ENCODE measurements around the gene PI4KB. TPM values are rescaled to one million over a fixed set of nuclear protein-coding genes. Genes with fewer than 3 reads are reported as not detected.

PI4KB gene
- total and polyA plus RNA-seq, 9 of the 15 experiments (the other 6 are each of a cell fraction or from before 2014, with no cell fraction given): 3.1 to 65.4 (median 45.1) TPM

GRCh38 chr1:151254217-151255213, 72.7 kb downstream of the PI4KB start, which contains the start of gene PSMD4 (continued):
- TF ChIP-seq CLOCK (CRISPR knock-in tag; IDR thresholded peaks at IDR 0.05; ENCODE audit: borderline replicate concordance): no peak
- no peak for TF ChIP-seq U2AF2 (optimal IDR thresholded peaks at IDR 0.05; ENCODE audit: low read depth, low read length)
- TF ChIP-seq ZNF274 (IDR thresholded peaks at IDR 0.05; ENCODE audit: borderline replicate concordance, low read depth, low read length): no peak
- TF ChIP-seq HEY1 (CRISPR knock-in tag; IDR thresholded peaks at IDR 0.05; ENCODE audit: borderline replicate concordance): no peak
- peak; percentile 68 for TF ChIP-seq ATF3 (IDR thresholded peaks at IDR 0.05)
- no peak for TF ChIP-seq ATF3 (CRISPR knock-in tag; conservative IDR thresholded peaks at IDR 0.05)
- TF ChIP-seq HMG20B (CRISPR knock-in tag; IDR thresholded peaks at IDR 0.05): no peak
- no peak for TF ChIP-seq ARHGAP35 (IDR thresholded peaks at IDR 0.05; ENCODE audit: partially characterized antibody)
- no peak for TF ChIP-seq KLF1 (tag; IDR thresholded peaks at IDR 0.05)
- TF ChIP-seq MTA1 (IDR thresholded peaks at IDR 0.05; ENCODE audit: borderline replicate concordance): 0 out of 2 replicates have a peak, but pooled peaks have one; percentile 11
- no peak; a peak in 1 of 4 replicates for TF ChIP-seq TBL1XR1 (IDR thresholded peaks at IDR 0.05; ENCODE audit: low read length in 2 of 2)
- TF ChIP-seq ZNF239 (CRISPR knock-in tag; IDR thresholded peaks at IDR 0.05): no peak
- peak; percentile 56; the same call in 1 of the 2 replicates for TF ChIP-seq ETS1 (conservative IDR thresholded peaks at IDR 0.05; ENCODE audit: control insufficient read depth, low read depth, low read length)
- peak; percentile 95 for TF ChIP-seq NFYB (IDR thresholded peaks at IDR 0.05; ENCODE audit: extremely low read depth, insufficient read length)
- no peak for TF ChIP-seq ZNF449 (CRISPR knock-in tag; IDR thresholded peaks at IDR 0.05)
- peak; percentile 79 for TF ChIP-seq DACH1 (IDR thresholded peaks at IDR 0.05; ENCODE audit: partially characterized antibody)
- peak; percentile 97 for TF ChIP-seq POLR2B (IDR thresholded peaks at IDR 0.05; ENCODE audit: low read depth, partially characterized antibody)
- TF ChIP-seq YY1 (IDR thresholded peaks at IDR 0.05; ENCODE audit: borderline replicate concordance in 1 of 3, control insufficient read depth in 1 of 3, extremely low read depth in 1 of 3, insufficient read depth in 3 of 3, insufficient read length in 1 of 3, insufficient replicate concordance in 2 of 3, low read depth in 1 of 3, low read length in 2 of 3): peak; percentile 34 to 88 (median 80)
- TF ChIP-seq ZNF57 (CRISPR knock-in tag; IDR thresholded peaks at IDR 0.05): no peak
- no peak for TF ChIP-seq MCM2 (IDR thresholded peaks at IDR 0.05; ENCODE audit: low read depth)
